GM21381 (cell line): ENCODE results near the gene DHDH.

Experiments
- ATAC-seq: cut with Tn5 transposase; IDR thresholded peaks from one replicate; pipeline ENCODE4 v1.9.1; 2021; ENCODE audit warnings: mild to moderate bottlenecking, moderate library complexity; ENCODE audit not compliant: unreplicated experiment

Gene DHDH

GRCh38 chr19:48991011-48991609 lies 57.6 kb downstream of the DHDH start:
- no peak for ATAC-seq

DNA sequence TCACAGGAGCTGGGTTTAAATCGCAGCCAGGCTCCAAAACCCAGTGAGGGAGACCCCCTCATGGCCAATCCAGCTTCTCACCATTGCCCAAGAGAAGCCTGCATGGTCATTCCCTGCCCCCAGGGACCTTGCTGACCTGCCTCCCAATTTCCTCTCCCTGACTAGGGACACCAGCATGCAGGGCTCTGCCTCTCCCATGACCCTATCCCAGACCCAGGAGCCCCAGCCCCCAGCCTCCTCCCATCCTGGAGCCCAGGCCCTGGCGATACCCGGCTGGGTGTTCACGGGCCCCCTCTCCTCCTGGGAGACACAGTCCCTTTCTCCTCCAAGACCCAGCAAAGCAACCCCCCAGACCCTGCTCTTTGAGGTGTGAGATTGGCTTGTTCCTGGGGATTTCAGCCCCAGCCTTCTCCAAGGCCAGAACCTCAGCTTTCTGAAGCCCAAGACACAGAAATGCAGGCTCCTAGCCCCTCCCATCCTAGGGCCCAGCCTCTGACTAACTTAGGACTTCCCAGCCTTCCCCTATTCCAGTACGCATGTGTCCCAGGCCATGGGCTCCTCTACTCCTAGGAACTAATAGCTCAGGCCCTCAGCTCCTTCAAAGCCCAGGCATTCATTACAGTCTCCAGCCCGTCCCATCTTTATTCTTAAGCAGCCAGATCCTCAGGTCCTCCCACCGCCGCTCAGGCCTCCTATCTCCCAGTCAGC lies 58.5 kb downstream of the DHDH start:
- ATAC-seq = no peak

- no peak for ATAC-seq
These were observed 59.2 kb downstream of the DHDH start for GRCh38 chr19:48992581-48993174.

GRCh38 chr19:48993175-48994034 lies 59.9 kb downstream of the DHDH start, which contains the start of the genes GYS1 and RUVBL2:
Gene GYS1, minus strand, starts transcription at chr19:48993309. Its CDS starts 197 bp downstream, at chr19:48993112.
Gene RUVBL2, plus strand, starts transcription at chr19:48993887. Its CDS starts 25 bp downstream, at chr19:48993912.
- peak; percentile 87 for ATAC-seq

- ATAC-seq = no peak
These were observed 60.5 kb downstream of the DHDH start for GRCh38 chr19:48994035-48994386.
